HEK293 (cell line): Measurements from ENCODE around the gene TINAGL1.

Experiments used
- CTCF ChIP-seq: fragments of 450-650 bp; formaldehyde crosslinking; IDR thresholded peaks from 2 replicates; pipeline ENCODE4 v1.5.1; 2016; ENCODE audit warnings: missing biosample characterization, missing genetic modification characterization
- ZBTB21 ChIP-seq: fragments of 450-650 bp; formaldehyde crosslinking; IDR thresholded peaks from 2 replicates; pipeline ENCODE4 v1.5.1; 2017; ENCODE audit warnings: missing biosample characterization, missing genetic modification characterization
- ZNF654 ChIP-seq: fragments of 450-650 bp; formaldehyde crosslinking; IDR thresholded peaks from 2 replicates; pipeline ENCODE4 v1.5.1; 2016; ENCODE audit warnings: low read depth, missing biosample characterization, missing genetic modification characterization
- ZSCAN16 ChIP-seq: fragments of 450-650 bp; formaldehyde crosslinking; IDR thresholded peaks from 2 replicates; pipeline ENCODE4 v1.5.1; 2016; ENCODE audit warnings: missing biosample characterization, missing genetic modification characterization

GRCh38 chr1:31559715-31560114 is 16.6 kb upstream of the TINAGL1 start:
- TF ChIP-seq ZBTB21 (no peak), CTCF (tag by site-specific recombination) (no peak), ZNF654 (tag by site-specific recombination) (no peak), ZSCAN16 (tag by site-specific recombination) (no peak)
